Tibial artery (tissue), 4 donors: ENCODE data around the gene SERPINA7.

ENCODE experiments used
- DNase-seq, 2 donors: peaks; one replicate each; pipeline ENCODE4 v3.0.0-alpha.2; 2019
- H3K27ac ChIP-seq, 2 donors: fragments of 200-600 bp; sonication (generic) in 1 of 2; 1 replicate in 1 of 2; 2 replicates in 1 of 2; pipeline ENCODE4 v1.5.1; 2018 to 2019; ENCODE audit warnings: mild to moderate bottlenecking in 1 of 2
- H3K27me3 ChIP-seq, 2 donors: fragments of 200-600 bp; sonication (generic) in 1 of 2; one replicate each; pipeline versions ENCODE4 v1.5.1 to v1.6.0; 2016 to 2019
- H3K36me3 ChIP-seq, 3 donors: fragments of 200-600 bp; sonication (generic) in 2 of 3; one replicate each; pipeline ENCODE4 v1.5.1; 2016 to 2019; ENCODE audit warnings: mild to moderate bottlenecking in 2 of 3
- H3K4me1 ChIP-seq, 4 donors: fragments of 200-600 bp; sonication (generic) in 2 of 4; 1 replicate in 3 of 4; 2 replicates in 1 of 4; pipeline ENCODE4 v1.5.1; 2016 to 2019
- H3K4me3 ChIP-seq, 2 donors: fragments of 200-600 bp; sonication (generic) in 1 of 2; 1 replicate in 1 of 2; 2 replicates in 1 of 2; pipeline ENCODE4 v1.5.1; 2018 to 2019; ENCODE audit warnings: mild to moderate bottlenecking in 2 of 2
- H3K9me3 ChIP-seq, 3 donors: fragments of 200-600 bp; sonication (generic) in 1 of 3; one replicate each; pipeline ENCODE4 v1.5.1; 2016 to 2019
- intact Hi-C: fragments of 100-400 bp; cut with DNase I; formaldehyde crosslinking; loops from one replicate; pipeline ENCODE4 v1.15.0; 2023; ENCODE audit warnings: low total_unique reads
- TF ChIP-seq, protein P1 (sequence below), 2 experiments: fragments of 200-600 bp in 1 of 2; fragments of 450-650 bp in 1 of 2; IDR thresholded peaks; one replicate each; pipeline ENCODE4 v1.5.1; 2017 to 2019; ENCODE audit warnings: antibody characterized with exemption in 2 of 2, mild to moderate bottlenecking in 1 of 2, moderate library complexity in 1 of 2

SERPINA7 gene, protein sequence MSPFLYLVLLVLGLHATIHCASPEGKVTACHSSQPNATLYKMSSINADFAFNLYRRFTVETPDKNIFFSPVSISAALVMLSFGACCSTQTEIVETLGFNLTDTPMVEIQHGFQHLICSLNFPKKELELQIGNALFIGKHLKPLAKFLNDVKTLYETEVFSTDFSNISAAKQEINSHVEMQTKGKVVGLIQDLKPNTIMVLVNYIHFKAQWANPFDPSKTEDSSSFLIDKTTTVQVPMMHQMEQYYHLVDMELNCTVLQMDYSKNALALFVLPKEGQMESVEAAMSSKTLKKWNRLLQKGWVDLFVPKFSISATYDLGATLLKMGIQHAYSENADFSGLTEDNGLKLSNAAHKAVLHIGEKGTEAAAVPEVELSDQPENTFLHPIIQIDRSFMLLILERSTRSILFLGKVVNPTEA

DNA sequence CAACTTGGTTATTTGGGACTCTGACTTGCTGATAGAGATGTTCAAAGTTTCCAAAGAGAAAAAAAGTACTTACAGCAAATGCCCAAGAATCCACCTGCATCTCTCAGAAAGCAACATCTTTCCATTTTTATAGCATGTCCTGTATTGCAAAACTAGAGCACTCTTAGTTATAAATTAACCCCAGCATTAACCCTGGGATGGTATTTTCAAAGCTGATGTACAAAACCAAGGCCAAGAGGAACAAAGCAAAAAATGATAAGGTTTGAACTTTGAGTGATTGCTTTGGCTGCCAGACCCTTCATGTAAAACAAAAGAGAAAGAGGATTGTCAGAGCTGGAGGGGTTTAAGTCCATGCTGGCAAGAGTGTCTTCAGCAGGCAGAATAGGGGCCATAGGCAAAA, at the start of gene SERPINA7:
Gene SERPINA7 (minus strand): TSS at position 103 of the 400 bp plus-strand sequence. CDS start 1,669 bp downstream, outside the sequence.
- no peaks in the 10 kb centered on the region for H3K36me3 ChIP-seq
- no peak within 1 kb of the TSS for H3K27ac ChIP-seq
- H3K4me1 ChIP-seq: no peaks in the 10 kb centered on the region
- intact Hi-C loops: no loop called here
- no peaks in the 10 kb centered on the region for H3K9me3 ChIP-seq
- H3K27me3 ChIP-seq: no peaks in the 10 kb centered on the region
- no peak within 1 kb of the TSS for H3K4me3 ChIP-seq
- TF ChIP-seq, protein P1, sequence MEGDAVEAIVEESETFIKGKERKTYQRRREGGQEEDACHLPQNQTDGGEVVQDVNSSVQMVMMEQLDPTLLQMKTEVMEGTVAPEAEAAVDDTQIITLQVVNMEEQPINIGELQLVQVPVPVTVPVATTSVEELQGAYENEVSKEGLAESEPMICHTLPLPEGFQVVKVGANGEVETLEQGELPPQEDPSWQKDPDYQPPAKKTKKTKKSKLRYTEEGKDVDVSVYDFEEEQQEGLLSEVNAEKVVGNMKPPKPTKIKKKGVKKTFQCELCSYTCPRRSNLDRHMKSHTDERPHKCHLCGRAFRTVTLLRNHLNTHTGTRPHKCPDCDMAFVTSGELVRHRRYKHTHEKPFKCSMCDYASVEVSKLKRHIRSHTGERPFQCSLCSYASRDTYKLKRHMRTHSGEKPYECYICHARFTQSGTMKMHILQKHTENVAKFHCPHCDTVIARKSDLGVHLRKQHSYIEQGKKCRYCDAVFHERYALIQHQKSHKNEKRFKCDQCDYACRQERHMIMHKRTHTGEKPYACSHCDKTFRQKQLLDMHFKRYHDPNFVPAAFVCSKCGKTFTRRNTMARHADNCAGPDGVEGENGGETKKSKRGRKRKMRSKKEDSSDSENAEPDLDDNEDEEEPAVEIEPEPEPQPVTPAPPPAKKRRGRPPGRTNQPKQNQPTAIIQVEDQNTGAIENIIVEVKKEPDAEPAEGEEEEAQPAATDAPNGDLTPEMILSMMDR (IDR thresholded peaks at IDR 0.05): no peak
- no peak for DNase-seq

DNA sequence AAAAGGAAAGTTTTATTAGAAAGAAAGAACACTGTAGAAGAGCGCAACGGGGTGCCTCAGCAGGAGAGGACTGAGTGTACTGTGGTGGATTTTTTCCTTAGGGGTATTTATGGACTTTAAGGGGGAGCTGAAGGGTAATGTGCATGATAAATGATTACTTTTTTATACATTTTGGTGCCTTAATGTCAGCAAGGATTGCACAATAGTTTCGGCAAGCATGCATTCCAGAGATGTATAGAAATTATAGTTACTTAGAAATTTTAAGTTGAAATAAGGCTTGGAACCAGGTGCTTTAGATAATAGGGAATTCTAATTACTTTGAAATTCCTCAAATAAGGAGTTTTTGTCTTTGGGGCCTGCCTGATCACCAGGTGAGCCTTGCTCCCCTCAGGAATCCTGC, 30.5 kb upstream of the SERPINA7 start:
- Histone ChIP-seq H3K4me1 (no peaks in the 10 kb centered on the region), H3K27me3 (no peaks in the 10 kb centered on the region), H3K27ac (no peak overlapping the region), H3K4me3 (no peak overlapping the region), H3K9me3 (peaks cover 0 to 3% (median 0%) of the 10 kb centered on the region in 3 donors), H3K36me3 (no peaks in the 10 kb centered on the region)
- no peak for DNase-seq
- intact Hi-C loops: no loop called here
- TF ChIP-seq, protein P1 (IDR thresholded peaks at IDR 0.05): no peak

DNA sequence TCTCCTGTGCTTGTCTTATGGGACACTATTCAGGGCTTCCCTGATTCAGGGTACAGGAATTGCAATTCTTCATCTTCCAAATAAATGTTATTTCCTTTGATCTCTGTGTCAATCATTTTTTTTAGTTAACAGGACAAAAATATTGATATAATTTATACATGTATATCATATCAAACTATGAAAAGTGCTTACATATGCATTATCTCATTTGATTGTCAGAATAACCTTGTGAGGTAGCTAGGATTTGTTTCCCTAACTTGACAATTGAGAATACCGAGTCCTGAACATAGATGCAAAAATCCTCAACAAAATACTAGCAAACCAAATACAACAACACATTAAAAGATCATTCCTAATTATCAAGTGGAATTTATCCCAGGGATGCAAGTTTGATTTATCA, 11.5 kb upstream of the SERPINA7 start:
- no peak overlapping the region for H3K4me3 ChIP-seq
- intact Hi-C loops: no loop called here

DNA sequence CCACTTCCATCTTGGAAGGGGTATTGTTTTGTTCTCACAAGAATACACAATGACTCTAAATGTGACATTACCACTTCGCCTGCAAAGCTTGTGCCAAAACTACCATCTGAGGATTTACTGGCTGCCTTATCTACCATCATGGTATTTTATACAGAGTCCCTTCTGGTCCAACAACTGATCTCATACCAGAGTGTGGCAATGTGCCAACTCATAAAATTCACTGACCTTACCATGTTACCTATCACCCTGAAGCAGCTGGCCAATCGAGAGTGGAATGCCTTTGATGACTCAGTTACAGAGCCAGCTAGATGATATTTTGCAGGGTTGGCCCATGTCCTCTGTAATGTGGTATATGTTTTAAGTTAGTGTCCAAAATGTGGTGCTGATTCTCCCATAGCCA, 3.8 kb upstream of the SERPINA7 start:
- Histone ChIP-seq H3K36me3 (no peaks in the 10 kb centered on the region), H3K9me3 (no peaks in the 10 kb centered on the region), H3K27me3 (no peaks in the 10 kb centered on the region), H3K27ac (no peak overlapping the region), H3K4me1 (no peaks in the 10 kb centered on the region), H3K4me3 (no peak overlapping the region)
- intact Hi-C loops: no loop called here
- TF ChIP-seq, protein P1 (IDR thresholded peaks at IDR 0.05): no peak
- DNase-seq: no peak

More for the DNA sequence above, 11.5 kb upstream of the SERPINA7 start:
- TF ChIP-seq, protein P1 (IDR thresholded peaks at IDR 0.05): no peak
- no peak overlapping the region for H3K27ac ChIP-seq
- H3K36me3 ChIP-seq: no peaks in the 10 kb centered on the region
- H3K9me3 ChIP-seq: peaks cover 0 to 4% (median 4%) of the 10 kb centered on the region in 3 donors
- no peak for DNase-seq
- no peaks in the 10 kb centered on the region for H3K4me1 ChIP-seq
- no peaks in the 10 kb centered on the region for H3K27me3 ChIP-seq

DNA sequence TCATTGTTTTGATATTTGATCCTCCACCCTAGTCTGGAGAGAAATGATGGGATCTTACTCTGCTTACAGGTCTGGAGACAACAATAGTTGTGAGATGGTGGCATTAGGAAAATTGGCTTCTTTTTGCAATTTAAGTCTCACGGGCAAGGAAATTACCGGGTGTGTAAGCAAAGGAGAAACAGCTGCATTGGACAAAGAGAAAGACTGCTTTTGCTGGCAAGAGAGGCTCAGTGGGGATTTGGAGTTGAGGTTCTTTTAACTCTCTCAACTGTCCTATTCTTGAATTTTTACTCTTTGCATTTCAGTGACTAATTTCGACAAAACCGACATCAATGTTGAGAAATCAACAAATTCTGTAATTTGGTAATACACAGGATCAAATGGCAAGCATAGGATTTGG, 2.3 kb upstream of the SERPINA7 start:
- H3K27ac ChIP-seq: no peak overlapping the region
- intact Hi-C loops: no loop called here
- H3K9me3 ChIP-seq: no peaks in the 10 kb centered on the region
- H3K4me1 ChIP-seq: no peaks in the 10 kb centered on the region
- no peaks in the 10 kb centered on the region for H3K36me3 ChIP-seq
- H3K4me3 ChIP-seq: no peak overlapping the region
- DNase-seq: no peak
- TF ChIP-seq, protein P1 (IDR thresholded peaks at IDR 0.05): no peak
- H3K27me3 ChIP-seq: no peaks in the 10 kb centered on the region
